ENCODE measurements around the gene FBXO41. TPM values are rescaled to one million over a fixed set of nuclear protein-coding genes. Genes with fewer than 3 reads are reported as not detected.

The FBXO41 gene
- total and polyA plus RNA-seq, 9 of the 15 experiments (the other 6 are each of a cell fraction or from before 2014, with no cell fraction given) = 0.21 to 8.2 (median 3.5) TPM

- TF ChIP-seq FOXA3 (CRISPR knock-in tag; conservative IDR thresholded peaks at IDR 0.05 in 1 of 2, IDR thresholded peaks at IDR 0.05 in 1 of 2) (no peak), ELF4 (CRISPR knock-in tag; IDR thresholded peaks at IDR 0.05) (no peak), SNRNP70 (optimal IDR thresholded peaks at IDR 0.05; ENCODE audit: low read depth, low read length) (no peak)
These were observed 12.0 kb downstream of the FBXO41 start (continued) for GRCh38 chr2:73272270-73272669.

GRCh38 chr2:73269686-73270465, 14.4 kb downstream of the FBXO41 start:
- no peak for ATAC-seq
- Histone ChIP-seq H3K9ac (ENCODE audit: insufficient read depth in 1 of 2, low read depth in 2 of 2, low read length in 2 of 2) (no peak overlapping the region), H3K36me3 (ENCODE audit: control insufficient read depth, insufficient read depth, low read length) (peaks cover 6% of the 10 kb centered on the region; the same call in 1 of the 3 replicates), H2AFZ (ENCODE audit: low read depth, low read length) (no peak overlapping the region), H3K27me3 (ENCODE audit: control insufficient read depth in 2 of 2, insufficient read depth in 2 of 2, low read length in 2 of 2) (peaks cover 0 to 12% of the 10 kb centered on the region in 2 experiments; a peak in 1 of 5 replicates), H3K4me1 (replicated peaks in 1 of 2; ENCODE audit: control insufficient read depth in 2 of 2, insufficient read depth in 2 of 2, low read length in 2 of 2) (peaks cover 0 to 2% of the 10 kb centered on the region in 2 experiments; a peak in 1 of 5 replicates), H3K27ac (ENCODE audit: extremely low read depth, low read depth, low read length) (no peak overlapping the region), H3K9me1 (ENCODE audit: control insufficient read depth, insufficient read depth, low read length) (no peaks in the 10 kb centered on the region), H3K79me2 (ENCODE audit: control insufficient read depth, insufficient read depth, low read length) (no peaks in the 10 kb centered on the region), H4K20me1 (replicated peaks; ENCODE audit: control insufficient read depth, insufficient read depth, low read length) (peaks cover 5% of the 10 kb centered on the region; the same call in 1 of the 2 replicates), H3K4me2 (ENCODE audit: insufficient read depth, low read length) (no peak overlapping the region), H3K9me3 (replicated peaks; ENCODE audit: control insufficient read depth, insufficient read depth, low read depth, low read length) (no peaks in the 10 kb centered on the region), H3K4me3 (no peak overlapping the region)
- intact Hi-C loops (cut with micrococcal nuclease) = no loop called here
- FAIRE-seq = no peak
- in situ Hi-C loops (cut with MboI) = no loop called here
- WGBS (ENCODE audit: insufficient coverage, low coverage, missing lambda C conversion rate) = 69% methylated on average over 14 of the region's 22 CpGs
- BruUV-seq (replicated peaks) = no TSS peak
- DNase-seq (ENCODE audit: extremely low read depth in 1 of 4, low spot score in 3 of 4) = no peak
- ChIA-PET POLR2A (no interaction called here), CTCF (ENCODE audit: low intra/inter-chr PET ratio) (no interaction called here)
- TF ChIP-seq ZNF518B (CRISPR knock-in tag; IDR thresholded peaks at IDR 0.05) (no peak), KAT8 (IDR thresholded peaks at IDR 0.05; ENCODE audit: low read depth) (no peak), NBN (IDR thresholded peaks at IDR 0.05; ENCODE audit: low read depth) (no peak), ZKSCAN1 (IDR thresholded peaks at IDR 0.05; ENCODE audit: low read depth, low read length) (no peak), CGGBP1 (CRISPR knock-in tag; IDR thresholded peaks at IDR 0.05) (no peak), MBD1 (CRISPR knock-in tag; IDR thresholded peaks at IDR 0.05) (no peak), BMI1 (IDR thresholded peaks at IDR 0.05; ENCODE audit: low read length) (no peak), E2F1 (CRISPR knock-in tag; IDR thresholded peaks at IDR 0.05) (no peak), THAP7 (CRISPR knock-in tag; IDR thresholded peaks at IDR 0.05) (no peak)
